SK-N-SH (cell line): Measurements from ENCODE around the gene SFI1. TPM values are rescaled to one million over a fixed set of nuclear protein-coding genes. Genes with fewer than 3 reads are reported as not detected.

Experiments used
- CTCF ChIA-PET: fragments of 300-600, 350-600 bp; formaldehyde crosslinking; extraction: SDS; loops from one replicate; lab custom pipeline; 2021; lab: Yijun Ruan, JAX
- POLR2A ChIA-PET: fragments of 350-600 bp; sonication (Branson Sonifier 250); formaldehyde crosslinking; extraction: SDS; loops from one replicate; lab custom pipeline; 2020; ENCODE audit warnings: antibody characterized with exemption, inconsistent platforms; lab: Yijun Ruan, JAX
- DNase-seq: peaks from one replicate; pipeline ENCODE4 v3.0.0; 2012
- H2AFZ ChIP-seq: fragments of 200-600 bp; sonication (generic); 2 replicates; pipeline ENCODE4 v1.8.1; 2016; ENCODE audit warnings: antibody characterized with exemption, mild to moderate bottlenecking, low read depth
- H3F3A ChIP-seq: fragments of 200-600 bp; sonication (generic); replicated peaks from 2 replicates; pipeline ENCODE3; 2016; ENCODE audit warnings: antibody characterized with exemption, mild to moderate bottlenecking; ENCODE audit not compliant: insufficient read depth
- H3K27ac ChIP-seq, 2 experiments: fragments of 200-500 bp in 1 of 2; fragments of 200-600 bp in 1 of 2; sonication (Bioruptor generic) in 1 of 2; sonication (generic), shearing (Covaris generic) in 1 of 2; 2 replicates each; pipeline versions ENCODE4 v1.5.1 to v1.6.1; 2014 to 2016; ENCODE audit warnings: low read depth in 2 of 2, inconsistent platforms in 1 of 2, low read length in 1 of 2, mild to moderate bottlenecking in 1 of 2, mixed read lengths in 1 of 2
- H3K27me3 ChIP-seq: fragments of 200-600 bp; sonication (generic), shearing (Covaris generic); 2 replicates; pipeline ENCODE4 v1.6.1; 2016; ENCODE audit warnings: mixed run types; ENCODE audit not compliant: insufficient read depth
- H3K36me3 ChIP-seq, 2 experiments: fragments of 200-500 bp in 1 of 2; fragments of 200-600 bp in 1 of 2; sonication (Bioruptor generic) in 1 of 2; sonication (generic) in 1 of 2; replicated peaks in 1 of 2; 2 replicates each; pipeline versions ENCODE3 to v1.5.1; 2014 to 2016; ENCODE audit warnings: low read length in 1 of 2, mild to moderate bottlenecking in 1 of 2; ENCODE audit not compliant: insufficient read depth in 2 of 2, control insufficient read depth in 1 of 2
- H3K4me1 ChIP-seq, 2 experiments: fragments of 200-500 bp in 1 of 2; fragments of 200-600 bp in 1 of 2; sonication (Bioruptor generic) in 1 of 2; sonication (generic), shearing (Covaris generic) in 1 of 2; 2 replicates each; pipeline versions ENCODE4 v1.5.1 to v1.6.1; 2014 to 2016; ENCODE audit warnings: low read depth in 1 of 2, low read length in 1 of 2, mixed run types in 1 of 2; ENCODE audit not compliant: insufficient read depth in 2 of 2, control insufficient read depth in 1 of 2
- H3K4me2 ChIP-seq: fragments of 200-600 bp; sonication (generic), shearing (Covaris generic); 2 replicates; pipeline ENCODE4 v1.6.1; 2017; ENCODE audit warnings: mixed run types
- H3K4me3 ChIP-seq, 2 experiments: fragments of 200-500 bp in 1 of 2; fragments of 200-600 bp in 1 of 2; sonication (Bioruptor generic) in 1 of 2; sonication (generic), shearing (Covaris generic) in 1 of 2; 2 replicates each; pipeline versions ENCODE4 v1.5.1 to v1.8.1; 2014 to 2016; ENCODE audit warnings: low read depth in 2 of 2, inconsistent platforms in 1 of 2, low read length in 1 of 2, mild to moderate bottlenecking in 1 of 2, mixed read lengths in 1 of 2, moderate library complexity in 1 of 2
- H3K79me2 ChIP-seq: fragments of 200-600 bp; sonication (generic); 2 replicates; pipeline ENCODE4 v1.8.1; 2017; ENCODE audit warnings: mild to moderate bottlenecking; ENCODE audit not compliant: insufficient read depth
- H3K9ac ChIP-seq: fragments of 200-600 bp; sonication (generic); 2 replicates; pipeline ENCODE4 v1.6.1; 2017; ENCODE audit warnings: mixed run types
- H3K9me2 ChIP-seq: fragments of 200-600 bp; sonication (generic); 2 replicates; pipeline ENCODE4 v1.6.1; 2017; ENCODE audit warnings: mixed run types
- H3K9me3 ChIP-seq: fragments of 200-600 bp; sonication (generic); 2 replicates; pipeline ENCODE4 v1.6.1; 2017; ENCODE audit warnings: mixed run types, mild to moderate bottlenecking, moderate library complexity
- H4K20me1 ChIP-seq: fragments of 200-600 bp; sonication (generic); 2 replicates; pipeline ENCODE4 v1.6.1; 2017; ENCODE audit warnings: mild to moderate bottlenecking, mixed run types; ENCODE audit not compliant: insufficient read depth
- CHD2 ChIP-seq: fragments of 150-350 bp; IDR thresholded peaks from 2 replicates; pipeline ENCODE4 v1.6.1; 2018; ENCODE audit warnings: low read length; ENCODE audit not compliant: partially characterized antibody
- EZH2phosphoT487 ChIP-seq: fragments of 200-600 bp; sonication (generic); IDR thresholded peaks from 2 replicates; pipeline ENCODE4 v1.6.1; 2017; ENCODE audit warnings: low read depth, mixed run types, mild to moderate bottlenecking, antibody characterized with exemption, moderate library complexity, borderline replicate concordance
- FOXM1 ChIP-seq: IDR thresholded peaks from 2 replicates; pipeline ENCODE4 v1.4.0; 2012; ENCODE audit warnings: low read depth, mild to moderate bottlenecking
- GATA2 ChIP-seq: sonication (generic); formaldehyde crosslinking; IDR thresholded peaks from 2 replicates; pipeline ENCODE4 v1.5.0; 2020; ENCODE audit warnings: mild to moderate bottlenecking, missing genetic modification reagents
- MXI1 ChIP-seq: IDR thresholded peaks from 2 replicates; pipeline ENCODE4 v1.6.1; 2012; ENCODE audit warnings: mild to moderate bottlenecking, low read depth, low read length, improper control_type of control experiment
- NFIC ChIP-seq: IDR thresholded peaks from 2 replicates; pipeline ENCODE4 v1.4.0; 2012; ENCODE audit warnings: borderline replicate concordance
- PBX3 ChIP-seq: IDR thresholded peaks from 2 replicates; pipeline ENCODE4; 2012
- POLR2AphosphoS5 ChIP-seq: IDR thresholded peaks from 2 replicates; pipeline ENCODE4 v1.6.1; 2012; ENCODE audit warnings: low read depth, low read length
- RAD21 ChIP-seq: IDR thresholded peaks from 2 replicates; pipeline ENCODE4 v1.6.1; 2012; ENCODE audit warnings: mild to moderate bottlenecking, low read length
- RCOR1 ChIP-seq: fragments of 150-350 bp; IDR thresholded peaks from 2 replicates; pipeline ENCODE4 v1.6.1; 2017; ENCODE audit warnings: antibody characterized with exemption, low read length
- REST ChIP-seq: IDR thresholded peaks from 2 replicates; pipeline ENCODE4 v1.6.1; 2012; ENCODE audit warnings: mild to moderate bottlenecking, low read depth, low read length, moderate library complexity
- RFX5 ChIP-seq: IDR thresholded peaks from 2 replicates; pipeline ENCODE4 v1.6.1; 2012; ENCODE audit warnings: mild to moderate bottlenecking, improper control_type of control experiment, low read length
- SIN3A ChIP-seq: IDR thresholded peaks from 2 replicates; pipeline ENCODE4 v1.6.1; 2012; ENCODE audit warnings: low read depth, mild to moderate bottlenecking, low read length, moderate library complexity, borderline replicate concordance
- TAF1 ChIP-seq: IDR thresholded peaks from 2 replicates; pipeline ENCODE4 v1.6.1; 2012; ENCODE audit warnings: low read depth, mild to moderate bottlenecking, low read length, moderate library complexity, borderline replicate concordance
- TCF12 ChIP-seq: IDR thresholded peaks from 2 replicates; pipeline ENCODE4 v1.4.0; 2012
- TEAD4 ChIP-seq: IDR thresholded peaks from 2 replicates; pipeline ENCODE4 v1.4.0; 2012; ENCODE audit warnings: mild to moderate bottlenecking, borderline replicate concordance; ENCODE audit not compliant: insufficient read depth
- WGBS: methylation state at CpG from one replicate; pipeline ENCODE4 v1.1.6; 2017; ENCODE audit warnings: low lambda C conversion rate; 5-methylcytosine and 5-hydroxymethylcytosine counted together
- polyA plus RNA-seq, 3 experiments: library from polyadenylated mRNA; depleted of rRNA; stranded (reverse); fragments of >200 nt; gene quantifications; 2 replicates each; pipeline ENCODE4 v1.2.3, GENCODE V29; 2012

Gene SFI1
- polyA plus RNA-seq, 1 of the 3 experiments (the other 2 are of a cell fraction), result 24.7 TPM

- H3K27ac ChIP-seq, result no peak overlapping the region
- H3K4me1 ChIP-seq, result no peaks in the 10 kb centered on the region
- H4K20me1 ChIP-seq, result no peaks in the 10 kb centered on the region
- TF ChIP-seq TCF12 (no peak), POLR2AphosphoS5 (no peak), RCOR1 (no peak), SIN3A (no peak), RAD21 (no peak), RFX5 (no peak), NFIC (no peak), EZH2phosphoT487 (no peak), REST (no peak), GATA2 (CRISPR knock-in tag) (no peak), TAF1 (no peak), CHD2 (no peak), TEAD4 (no peak), FOXM1 (no peak), MXI1 (no peak), PBX3 (no peak)
- TF ChIP-seq, all 33 proteins: peak for 0
- H3K36me3 ChIP-seq, result peaks cover 31 to 52% of the 10 kb centered on the region in 2 experiments
- no peaks in the 10 kb centered on the region for H3K9me3 ChIP-seq
- peaks cover 3% of the 10 kb centered on the region; the same call in 1 of the 2 replicates for H3K79me2 ChIP-seq
- H3K9ac ChIP-seq, result no peak overlapping the region
- no peak overlapping the region for H2AFZ ChIP-seq
- H3K27me3 ChIP-seq, result no peaks in the 10 kb centered on the region
- CTCF ChIA-PET, result interaction anchor here (1.0 kb wide), 2 partner anchors 20 to 298 kb away, joined by 3 read pairs; no protein-coding TSS in a partner anchor
- H3K4me2 ChIP-seq, result no peak overlapping the region
- no peak overlapping the region for H3K4me3 ChIP-seq
- 97% methylated on average over 3 of the region's 3 CpGs for WGBS
- peaks cover 11% of the 10 kb centered on the region for H3F3A ChIP-seq
- no peak for DNase-seq
- POLR2A ChIA-PET, result no interaction called here
- no peaks in the 10 kb centered on the region for H3K9me2 ChIP-seq
Measured at GRCh38 chr22:31447337-31447736, 49.0 kb upstream of the SFI1 start.
